GM18499 (cell line): Measurements from ENCODE around the gene SLC44A1.

Source experiments
- ATAC-seq: cut with Tn5 transposase; IDR thresholded peaks from one replicate; pipeline ENCODE4 v1.9.1; 2021; ENCODE audit warnings: moderate number of reproducible peaks; ENCODE audit not compliant: insufficient read depth, unreplicated experiment

Gene SLC44A1

GRCh38 chr9:105447386-105447813 is 202.9 kb downstream of the SLC44A1 start:
- no peak for ATAC-seq

- peak; percentile 78 for ATAC-seq
These were observed 203.7 kb downstream of the SLC44A1 start, which contains the start of gene FSD1L for GRCh38 chr9:105447814-105448812. FSD1L (plus strand) TSS chr9:105448034; CDS start chr9:105448221, 187 bp downstream.

- no peak for ATAC-seq
These were observed 204.6 kb downstream of the SLC44A1 start for GRCh38 chr9:105449081-105449480.

GRCh38 chr9:105452185-105452584 is 207.7 kb downstream of the SLC44A1 start:
- ATAC-seq, result no peak

GRCh38 chr9:105455836-105456475 is 211.5 kb downstream of the SLC44A1 start:
- no peak for ATAC-seq

- ATAC-seq, result no peak
These were observed 213.3 kb downstream of the SLC44A1 start for GRCh38 chr9:105457560-105458294.

- no peak for ATAC-seq
These were observed 214.0 kb downstream of the SLC44A1 start for GRCh38 chr9:105458404-105458803.

GRCh38 chr9:105459336-105459735 is 214.9 kb downstream of the SLC44A1 start:
- no peak for ATAC-seq

- no peak for ATAC-seq
These were observed 222.5 kb downstream of the SLC44A1 start for GRCh38 chr9:105466898-105467455.

GRCh38 chr9:105468875-105469274 is 224.4 kb downstream of the SLC44A1 start:
- no peak for ATAC-seq

- ATAC-seq, result no peak
These were observed 228.8 kb downstream of the SLC44A1 start for GRCh38 chr9:105473221-105473620.

- no peak for ATAC-seq
These were observed 230.9 kb downstream of the SLC44A1 start for GRCh38 chr9:105475302-105475701.

GRCh38 chr9:105479846-105480245 is 235.4 kb downstream of the SLC44A1 start:
- no peak for ATAC-seq

- peak; percentile 75 for ATAC-seq
These were observed 239.2 kb downstream of the SLC44A1 start for GRCh38 chr9:105483618-105484017.

GRCh38 chr9:105484226-105484625 is 239.8 kb downstream of the SLC44A1 start:
- no peak for ATAC-seq

GRCh38 chr9:105485131-105485530 is 240.7 kb downstream of the SLC44A1 start:
- no peak for ATAC-seq
